ENCODE results near the gene PKP3. TPM values are rescaled to one million over a fixed set of nuclear protein-coding genes. Genes with fewer than 3 reads are reported as not detected.

The PKP3 gene
- total and polyA plus RNA-seq, 9 of the 15 experiments (the other 6 are each of a cell fraction or from before 2014, with no cell fraction given): 0.11 to 110 (median 30.7) TPM

- BruUV-seq (replicated peaks): no TSS peak
- intact Hi-C loops (cut with micrococcal nuclease) (no loop called here), in situ Hi-C loops (cut with MboI) (no loop called here)
- no peaks in the 10 kb centered on the region for H3K79me2 ChIP-seq (ENCODE audit: control insufficient read depth, insufficient read depth, low read length)
- TF ChIP-seq FOXO4 (CRISPR knock-in tag; IDR thresholded peaks at IDR 0.05): no peak
- no peak for TF ChIP-seq MEIS2 (IDR thresholded peaks at IDR 0.05; ENCODE audit: partially characterized antibody)
- TF ChIP-seq TCF7 (IDR thresholded peaks at IDR 0.05; ENCODE audit: borderline replicate concordance): no peak
- no peak for TF ChIP-seq XRCC3 (IDR thresholded peaks at IDR 0.05)
- no peak for TF ChIP-seq TARDBP (IDR thresholded peaks at IDR 0.05)
- TF ChIP-seq USF1 (CRISPR knock-in tag; IDR thresholded peaks at IDR 0.05): no peak
- TF ChIP-seq, protein P1, sequence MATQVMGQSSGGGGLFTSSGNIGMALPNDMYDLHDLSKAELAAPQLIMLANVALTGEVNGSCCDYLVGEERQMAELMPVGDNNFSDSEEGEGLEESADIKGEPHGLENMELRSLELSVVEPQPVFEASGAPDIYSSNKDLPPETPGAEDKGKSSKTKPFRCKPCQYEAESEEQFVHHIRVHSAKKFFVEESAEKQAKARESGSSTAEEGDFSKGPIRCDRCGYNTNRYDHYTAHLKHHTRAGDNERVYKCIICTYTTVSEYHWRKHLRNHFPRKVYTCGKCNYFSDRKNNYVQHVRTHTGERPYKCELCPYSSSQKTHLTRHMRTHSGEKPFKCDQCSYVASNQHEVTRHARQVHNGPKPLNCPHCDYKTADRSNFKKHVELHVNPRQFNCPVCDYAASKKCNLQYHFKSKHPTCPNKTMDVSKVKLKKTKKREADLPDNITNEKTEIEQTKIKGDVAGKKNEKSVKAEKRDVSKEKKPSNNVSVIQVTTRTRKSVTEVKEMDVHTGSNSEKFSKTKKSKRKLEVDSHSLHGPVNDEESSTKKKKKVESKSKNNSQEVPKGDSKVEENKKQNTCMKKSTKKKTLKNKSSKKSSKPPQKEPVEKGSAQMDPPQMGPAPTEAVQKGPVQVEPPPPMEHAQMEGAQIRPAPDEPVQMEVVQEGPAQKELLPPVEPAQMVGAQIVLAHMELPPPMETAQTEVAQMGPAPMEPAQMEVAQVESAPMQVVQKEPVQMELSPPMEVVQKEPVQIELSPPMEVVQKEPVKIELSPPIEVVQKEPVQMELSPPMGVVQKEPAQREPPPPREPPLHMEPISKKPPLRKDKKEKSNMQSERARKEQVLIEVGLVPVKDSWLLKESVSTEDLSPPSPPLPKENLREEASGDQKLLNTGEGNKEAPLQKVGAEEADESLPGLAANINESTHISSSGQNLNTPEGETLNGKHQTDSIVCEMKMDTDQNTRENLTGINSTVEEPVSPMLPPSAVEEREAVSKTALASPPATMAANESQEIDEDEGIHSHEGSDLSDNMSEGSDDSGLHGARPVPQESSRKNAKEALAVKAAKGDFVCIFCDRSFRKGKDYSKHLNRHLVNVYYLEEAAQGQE (IDR thresholded peaks at IDR 0.05; ENCODE audit: borderline replicate concordance): no peak
- TF ChIP-seq, protein P1 (CRISPR knock-in tag; IDR thresholded peaks at IDR 0.05; ENCODE audit: low read depth): no peak
- no peak for TF ChIP-seq SIRT6 (IDR thresholded peaks at IDR 0.05; ENCODE audit: low read depth, low read length)
- TF ChIP-seq C11orf30 (IDR thresholded peaks at IDR 0.05; ENCODE audit: low read depth): no peak
- no peak for TF ChIP-seq ZNF384 (IDR thresholded peaks at IDR 0.05; ENCODE audit: low read depth, low read length)
- no peak for TF ChIP-seq ZNF311 (CRISPR knock-in tag; IDR thresholded peaks at IDR 0.05)
- TF ChIP-seq RAD51 (IDR thresholded peaks at IDR 0.05; ENCODE audit: borderline replicate concordance, low read depth): no peak
- POLR2A ChIA-PET: no interaction called here
- no peaks in the 10 kb centered on the region for H3K9me1 ChIP-seq (ENCODE audit: control insufficient read depth, insufficient read depth, low read length)
- H3K9ac ChIP-seq (ENCODE audit: insufficient read depth in 1 of 2, low read depth in 2 of 2, low read length in 2 of 2): no peak overlapping the region
- no peak overlapping the region for H3K4me3 ChIP-seq
- DNase-seq (ENCODE audit: extremely low read depth in 1 of 4, low spot score in 3 of 4) (no peak), FAIRE-seq (no peak), ATAC-seq (no peak)
- 68% methylated on average over 15 of the region's 19 CpGs for WGBS (ENCODE audit: insufficient coverage, low coverage, missing lambda C conversion rate)
- CTCF ChIA-PET (ENCODE audit: low intra/inter-chr PET ratio): no interaction called here
- H4K20me1 ChIP-seq (replicated peaks; ENCODE audit: control insufficient read depth, insufficient read depth, low read length): no peaks in the 10 kb centered on the region
- peaks cover 7 to 27% of the 10 kb centered on the region in 2 experiments; a peak in 4 of 5 replicates for H3K4me1 ChIP-seq (replicated peaks in 1 of 2; ENCODE audit: control insufficient read depth in 2 of 2, insufficient read depth in 2 of 2, low read length in 2 of 2)
- H3K27me3 ChIP-seq (ENCODE audit: control insufficient read depth in 2 of 2, insufficient read depth in 2 of 2, low read length in 2 of 2): no peaks in the 10 kb centered on the region
- no peak overlapping the region for H3K27ac ChIP-seq (ENCODE audit: extremely low read depth, low read depth, low read length)
- H3K9me3 ChIP-seq (replicated peaks; ENCODE audit: control insufficient read depth, insufficient read depth, low read depth, low read length): peaks cover 2% of the 10 kb centered on the region; the same call in 1 of the 2 replicates
- no peak overlapping the region for H2AFZ ChIP-seq (ENCODE audit: low read depth, low read length)
- H3K4me2 ChIP-seq (ENCODE audit: insufficient read depth, low read length): no peak overlapping the region
- peaks cover 2% of the 10 kb centered on the region; the same call in 1 of the 3 replicates for H3K36me3 ChIP-seq (ENCODE audit: control insufficient read depth, insufficient read depth, low read length)
These were observed 8.2 kb upstream of the PKP3 start for GRCh38 chr11:385594-386351.

Measured in K562 (cell line).